ENCODE measurements around the gene PSORS1C1.

The PSORS1C1 gene

DNA sequence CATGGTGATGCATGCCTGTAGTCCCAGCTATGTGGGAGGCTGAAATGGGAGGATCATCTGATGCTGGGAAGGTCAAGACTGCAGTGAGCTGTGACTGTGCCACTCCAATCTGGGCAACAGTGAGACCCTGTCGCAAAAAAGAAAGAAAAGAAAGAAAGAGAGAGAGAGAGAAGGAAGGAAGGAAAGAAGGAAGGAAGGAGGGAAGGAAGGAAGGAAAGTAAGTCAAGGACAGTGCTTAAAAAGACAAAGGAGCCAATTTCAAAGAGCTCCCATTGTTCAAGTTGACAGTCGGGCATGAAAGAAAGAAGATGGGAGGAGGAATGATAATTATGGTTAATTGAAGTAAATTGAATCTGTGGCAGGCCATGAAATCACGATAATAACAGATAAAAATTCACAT is 18.4 kb upstream of the PSORS1C1 start:
- DNase-seq (ENCODE audit: low read depth in 2 of 2), result no peak

DNA sequence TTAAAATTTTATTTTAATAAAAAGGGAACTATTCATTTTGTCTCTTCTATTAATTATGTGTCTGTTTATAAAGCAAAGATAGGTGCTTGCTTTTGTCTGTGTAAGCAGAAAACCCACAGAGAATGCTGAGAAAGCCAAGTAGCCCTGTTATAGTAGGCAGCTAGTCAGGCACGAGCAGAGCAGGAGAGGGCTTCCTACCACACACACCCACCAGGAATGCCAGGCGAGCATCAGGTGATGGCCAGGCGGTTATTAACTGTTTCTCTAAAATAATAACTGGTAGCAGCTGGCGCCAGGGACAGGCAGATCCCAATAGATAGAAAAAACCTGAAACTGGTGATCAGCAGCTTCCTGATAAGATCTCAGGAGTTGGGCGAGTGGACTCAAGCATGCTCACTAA is 17.9 kb upstream of the PSORS1C1 start:
- DNase-seq (ENCODE audit: low read depth in 2 of 2), result no peak

DNA sequence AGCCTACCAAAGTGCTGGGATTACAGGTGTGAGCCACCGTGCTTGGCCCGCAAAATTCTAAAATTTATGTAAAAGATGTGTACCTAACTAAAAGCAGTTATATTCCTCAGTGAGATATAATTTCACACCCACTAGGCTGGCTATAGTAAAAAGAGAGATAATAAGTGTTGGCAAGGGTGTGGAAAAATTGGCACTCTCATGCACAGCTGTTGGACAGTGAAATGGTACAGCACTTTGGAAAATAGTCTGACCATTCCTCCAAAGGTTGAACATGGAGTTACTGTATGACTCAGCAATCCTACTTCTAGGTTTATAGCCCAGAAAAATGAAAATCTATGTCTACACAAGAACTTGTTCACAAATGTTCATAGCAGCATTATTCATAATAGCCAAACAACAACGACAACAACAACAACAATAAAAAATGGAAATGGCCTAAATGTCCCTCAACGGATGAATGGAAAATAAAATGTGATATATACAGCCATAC is 16.1 kb upstream of the PSORS1C1 start:
- no peak for DNase-seq (ENCODE audit: low read depth in 2 of 2)

DNA sequence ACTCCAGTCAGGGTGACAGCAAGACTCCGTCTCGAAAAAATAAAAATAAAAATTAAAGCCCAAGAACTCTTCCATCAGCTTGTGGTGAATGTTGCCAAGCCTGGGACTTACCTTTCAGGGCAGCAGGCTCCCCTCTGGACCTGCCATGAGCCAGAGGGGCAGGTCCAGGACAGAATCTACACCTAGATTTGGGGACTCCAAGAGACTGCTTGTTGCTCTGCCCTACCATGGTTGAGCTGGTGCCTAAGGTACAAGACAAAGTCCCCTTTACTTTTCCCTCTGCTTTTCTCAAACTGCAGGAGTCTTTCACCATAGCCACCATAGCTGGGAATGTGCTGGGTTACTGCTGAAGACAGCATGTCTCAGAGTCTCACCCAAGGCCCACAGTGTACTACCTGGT is 11.5 kb upstream of the PSORS1C1 start:
- DNase-seq (ENCODE audit: low read depth in 2 of 2), result no peak

DNA sequence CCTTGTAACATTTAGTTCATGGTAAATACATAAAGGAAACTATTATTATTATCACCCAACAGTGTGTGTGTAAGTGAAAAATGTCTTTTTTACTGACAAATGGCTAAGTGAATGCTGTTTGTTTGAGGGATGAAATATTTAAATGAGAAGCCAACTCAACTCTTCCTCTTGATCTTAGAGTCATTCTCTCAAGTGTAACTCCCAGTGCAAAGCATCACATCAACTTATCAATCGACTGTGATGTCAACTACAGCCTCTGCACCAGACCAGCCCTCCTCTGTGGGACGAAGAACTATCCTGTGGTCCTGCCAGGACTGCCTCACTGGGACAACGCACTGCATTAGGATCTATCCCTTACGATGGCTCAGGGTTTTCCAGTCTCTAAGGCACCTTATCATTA is 7.5 kb upstream of the PSORS1C1 start:
- no peak for DNase-seq (ENCODE audit: low read depth in 2 of 2)

DNA sequence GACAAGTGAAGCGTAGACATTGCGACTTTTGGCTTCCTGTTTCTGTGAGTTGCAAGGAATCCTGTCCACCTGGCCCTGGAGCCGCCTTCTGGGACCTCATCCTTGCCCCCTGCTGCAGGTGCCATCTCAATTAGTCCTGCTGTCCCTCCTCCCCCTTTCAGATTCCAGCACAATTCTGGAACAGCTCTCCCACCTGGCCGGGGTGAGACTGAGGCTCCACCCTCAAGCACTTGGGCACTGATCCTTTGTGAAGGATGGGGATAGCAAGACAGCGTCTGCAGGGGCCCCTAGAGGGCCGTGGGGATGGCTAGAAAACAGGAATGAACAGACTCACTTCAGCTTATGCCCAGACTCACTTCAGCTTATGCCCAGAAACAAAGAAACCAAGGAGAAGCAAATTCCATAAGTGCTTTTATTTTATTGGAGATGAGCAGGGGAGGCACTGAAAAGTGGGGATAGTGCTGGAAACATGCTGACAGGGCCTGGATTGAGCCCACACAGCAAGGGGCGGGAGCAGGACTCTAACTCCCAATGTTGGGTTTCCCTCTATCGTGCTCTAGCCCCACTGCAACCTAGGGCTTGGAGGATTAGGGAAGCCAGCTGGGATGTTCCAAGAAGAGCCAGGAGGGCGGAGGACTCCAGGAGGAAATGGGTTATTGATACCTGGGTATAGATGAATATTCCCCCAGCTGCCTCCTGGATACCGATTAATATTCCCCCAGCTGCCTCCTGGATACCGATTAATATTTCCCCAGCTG is 3.6 kb upstream of the PSORS1C1 start:
- DNase-seq (ENCODE audit: low read depth in 2 of 2), result no peak

DNA sequence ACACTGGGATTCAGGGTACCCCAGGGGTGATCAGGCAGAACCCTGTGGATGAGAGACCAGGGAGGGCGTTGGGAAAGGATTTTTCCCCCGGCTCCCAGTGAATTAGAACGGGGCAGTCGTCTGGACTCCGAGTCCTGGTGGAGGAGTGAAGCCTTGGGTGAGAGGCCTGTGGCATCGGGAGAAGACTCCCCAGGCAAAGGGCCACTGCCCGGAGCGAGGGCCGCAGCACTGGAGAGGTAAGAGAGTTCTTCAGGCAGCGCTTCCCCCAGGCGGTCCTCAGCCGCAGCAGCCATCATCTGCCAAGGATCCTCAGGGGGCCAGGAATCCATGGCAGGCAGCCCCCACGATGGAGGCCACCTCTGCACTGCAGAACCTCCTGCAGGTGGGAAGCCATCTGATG is 2.9 kb upstream of the PSORS1C1 start:
- DNase-seq (ENCODE audit: low read depth in 2 of 2), result no peak

DNA sequence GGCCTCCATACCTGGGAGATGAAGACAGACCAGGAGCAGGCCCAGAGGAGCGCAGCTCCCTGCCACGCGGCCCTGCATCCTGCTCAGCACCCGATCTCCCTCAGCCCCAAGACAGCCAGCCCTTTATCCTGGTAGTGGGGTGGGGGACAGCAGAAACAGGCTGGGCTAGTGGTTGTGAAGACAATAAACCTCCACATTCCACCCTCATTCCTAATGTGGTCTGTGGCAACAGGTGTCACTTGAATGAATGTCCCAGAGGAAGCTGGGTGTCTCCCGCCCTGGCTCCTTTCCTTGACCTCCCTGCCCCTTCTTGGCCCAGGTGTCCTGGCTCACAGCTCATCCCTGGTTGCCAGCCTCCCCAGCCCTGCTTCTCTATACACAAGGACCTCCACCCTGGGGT is 2.1 kb upstream of the PSORS1C1 start, which contains the start of gene C6orf15:
Gene C6orf15 (minus strand): TSS at position 98 of the 400 bp plus-strand sequence. CDS start 20 bp downstream, at position 78.
- no peak for DNase-seq (ENCODE audit: low read depth in 2 of 2)

DNA sequence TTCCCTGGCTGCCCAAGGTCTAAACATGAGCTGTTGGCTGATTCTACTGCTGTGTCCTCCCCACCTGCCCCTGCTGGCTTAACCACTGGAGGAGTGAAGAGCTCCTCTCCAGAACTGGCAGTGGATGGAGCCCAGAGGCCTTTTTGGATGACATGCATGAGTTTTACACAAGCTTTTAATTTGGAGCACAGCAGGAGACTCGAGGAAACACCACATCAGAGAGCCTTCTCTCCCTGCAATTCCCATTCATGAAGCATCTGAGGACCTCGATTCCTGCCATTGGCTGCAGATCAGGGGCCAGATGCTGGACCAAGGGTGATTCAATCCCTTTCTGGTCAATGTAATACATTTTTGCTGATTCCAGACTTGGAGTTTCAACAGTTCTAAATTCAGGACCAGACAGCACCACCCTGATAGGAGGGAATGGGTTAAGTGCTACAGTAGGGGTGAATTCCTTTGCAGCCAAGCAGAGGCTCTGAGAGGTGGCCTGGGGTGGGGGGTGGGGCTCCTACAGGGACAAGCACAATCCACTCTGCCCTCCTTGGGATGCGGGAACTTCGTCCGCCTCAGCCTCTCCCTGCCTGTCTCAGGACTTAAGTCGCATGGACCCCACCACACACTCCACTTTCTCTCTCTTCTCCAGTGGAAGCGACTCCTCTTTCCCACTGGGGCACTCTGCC is 599 bp upstream of the PSORS1C1 start:
- peak; percentile 80 to 82 for DNase-seq (ENCODE audit: low read depth in 2 of 2)

DNA sequence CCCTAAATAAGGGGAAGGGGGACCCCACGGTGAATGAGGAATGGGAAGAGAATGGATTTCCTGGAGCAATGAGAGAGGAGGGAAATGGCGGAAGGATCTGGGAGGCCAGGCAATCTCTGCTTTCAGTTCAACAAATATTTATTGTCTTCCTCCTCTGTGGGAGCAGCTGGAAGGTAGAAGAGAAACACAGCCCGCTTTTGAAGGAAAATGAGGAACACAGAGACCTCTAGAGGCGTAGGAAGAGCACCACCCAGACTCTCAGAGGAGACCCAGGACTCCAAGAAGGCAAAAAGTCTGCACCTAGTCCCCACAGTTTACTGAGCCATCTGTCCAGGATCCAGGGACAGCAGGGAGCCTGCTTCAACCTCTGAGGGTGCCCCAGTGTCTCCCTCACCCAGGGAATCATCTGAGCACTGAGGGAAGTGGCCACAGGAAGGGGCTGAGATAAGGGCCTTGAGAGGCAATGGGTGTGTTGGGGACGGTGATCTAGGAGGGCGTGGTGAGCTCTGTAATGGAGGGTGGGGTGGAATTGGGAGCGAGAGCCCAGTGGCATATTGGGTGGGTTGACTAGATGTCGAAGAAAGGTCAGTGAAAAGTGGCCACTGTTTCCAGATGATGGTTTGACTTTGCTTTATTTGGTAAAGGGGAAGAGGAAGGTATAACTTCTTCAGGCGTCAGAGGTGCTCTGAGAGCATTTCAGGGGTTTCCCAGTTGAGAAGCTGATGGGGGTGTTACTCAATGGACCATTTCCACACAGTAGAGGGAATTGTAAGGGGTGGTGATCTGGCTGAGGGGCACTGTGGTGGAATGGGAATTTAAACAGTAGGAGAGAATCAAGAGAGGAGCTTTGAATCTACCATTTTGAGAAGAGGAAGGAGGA is 610 bp downstream of the PSORS1C1 start:
- peak in 1 of 2 experiments; percentile 51 for DNase-seq (ENCODE audit: low read depth in 2 of 2)

DNA sequence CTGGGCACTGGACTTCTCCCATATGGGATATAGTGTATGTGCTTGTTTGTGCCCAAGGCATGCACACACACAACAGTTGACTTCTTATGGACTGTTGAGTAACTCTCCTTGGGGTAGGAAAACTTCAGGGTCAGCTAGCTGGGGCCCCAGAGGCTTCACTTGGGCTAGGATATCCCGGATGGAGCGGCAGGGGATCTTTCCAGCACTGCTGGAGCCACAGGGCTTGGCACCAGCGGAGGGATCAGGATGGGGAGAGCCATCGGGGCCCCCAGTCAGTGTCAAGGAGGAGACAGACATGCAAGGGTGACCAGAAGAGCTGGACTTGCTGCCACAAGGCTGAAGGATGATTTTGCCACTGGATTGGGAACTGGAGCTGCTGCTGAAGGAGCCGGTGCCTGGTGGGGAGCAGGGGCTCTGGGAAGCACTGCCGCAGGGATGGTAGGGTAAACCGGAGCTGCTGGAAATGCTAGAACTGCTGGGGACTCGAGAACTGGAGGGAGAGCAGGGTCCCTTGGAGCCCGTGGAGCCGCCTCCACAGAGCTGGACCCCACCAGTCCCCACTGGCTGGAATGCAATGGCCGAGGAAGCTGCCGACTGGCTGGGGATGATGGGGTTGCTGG is 1.5 kb downstream of the PSORS1C1 start:
- DNase-seq (ENCODE audit: low read depth in 2 of 2), result no peak

DNA sequence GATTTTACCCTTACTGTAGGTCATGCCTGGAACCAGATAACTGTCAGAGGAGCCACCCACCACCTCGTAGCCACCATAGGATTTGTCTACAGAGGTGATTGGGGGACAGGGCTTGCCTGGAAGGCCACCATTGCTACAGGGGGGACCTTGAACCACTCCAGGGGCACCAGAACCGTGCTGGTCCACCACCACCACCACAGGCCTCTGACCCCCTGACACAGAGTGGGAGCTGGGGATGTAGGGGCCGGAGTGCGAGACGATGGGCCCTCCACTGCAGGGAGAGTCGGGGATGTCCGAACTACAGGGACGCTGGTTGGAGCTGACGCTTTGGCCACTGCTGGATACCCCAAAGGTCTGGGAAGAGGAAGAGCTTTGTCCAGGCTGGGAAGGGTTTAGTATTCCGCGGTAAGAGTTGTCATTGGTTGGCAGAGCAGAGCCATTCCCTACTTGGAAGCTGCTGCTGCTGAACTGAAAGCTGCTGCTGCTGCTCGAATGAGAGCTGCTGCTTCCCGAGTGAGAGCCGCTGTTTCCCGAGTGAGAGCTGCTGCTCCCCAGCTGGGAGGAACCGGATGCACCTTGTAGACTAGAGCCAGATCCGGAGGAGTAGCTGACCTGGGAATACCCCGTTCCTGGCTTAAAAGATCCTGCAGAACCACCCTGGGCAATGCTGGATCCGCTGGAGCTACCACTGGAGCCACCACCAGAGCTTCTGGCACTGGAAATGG is 2.2 kb downstream of the PSORS1C1 start:
- DNase-seq (ENCODE audit: low read depth in 2 of 2), result no peak

DNA sequence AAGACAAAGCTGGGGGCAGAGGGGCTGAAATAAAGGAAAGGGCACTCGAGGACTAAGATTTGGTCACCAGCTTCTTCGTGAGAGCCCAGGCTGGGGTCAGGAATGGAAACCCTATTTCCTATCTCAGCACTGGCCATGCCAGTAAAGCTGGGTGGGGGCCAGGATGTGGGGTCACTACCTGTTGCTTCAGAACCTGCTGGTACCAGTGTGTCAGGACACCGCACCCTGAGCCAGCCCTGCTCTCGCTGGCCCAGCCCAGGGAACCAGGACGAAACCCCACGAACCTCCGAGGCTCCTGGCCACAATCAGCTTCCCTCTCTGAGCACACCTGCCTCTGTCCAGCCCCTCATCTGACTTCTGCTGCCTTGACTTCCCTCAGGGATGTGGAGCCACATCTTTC is 3.6 kb downstream of the PSORS1C1 start:
- DNase-seq (ENCODE audit: low read depth in 2 of 2), result no peak

DNA sequence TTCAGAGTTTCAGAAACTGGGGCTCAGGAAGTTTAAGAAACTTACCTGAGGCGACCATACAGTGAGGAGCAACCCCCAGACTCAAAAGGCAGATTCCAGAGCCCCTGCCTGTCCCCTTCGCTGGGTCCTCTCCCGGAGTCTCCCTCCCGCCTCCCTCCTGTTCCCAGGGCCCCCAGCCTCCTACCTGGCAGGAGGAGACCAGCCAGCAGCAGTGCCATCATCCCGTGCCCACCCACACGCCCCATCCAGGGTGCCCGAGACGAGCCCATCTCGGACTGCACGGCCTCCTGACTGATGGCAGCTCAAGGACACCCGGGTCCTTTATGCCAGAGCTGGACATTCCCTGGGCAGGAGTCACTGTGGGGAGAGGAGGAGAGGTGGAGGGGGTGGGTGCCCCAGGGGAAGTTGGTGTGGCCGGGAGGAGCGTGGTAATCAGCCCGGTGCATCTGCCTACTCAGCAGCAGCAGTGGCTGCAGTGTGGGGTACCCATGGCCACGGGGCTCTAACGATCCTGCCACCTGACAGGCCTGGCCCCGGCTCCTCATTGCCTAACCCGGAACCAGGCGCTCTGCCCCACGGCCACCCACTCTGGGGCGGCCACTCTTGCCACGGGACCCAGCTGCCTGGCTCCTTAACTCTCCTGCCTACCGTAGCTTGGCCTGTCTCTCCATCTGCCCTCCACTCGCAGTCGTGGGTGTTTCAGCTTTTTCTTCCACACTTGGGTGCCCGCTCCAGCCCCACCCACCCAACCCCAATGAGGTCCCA is 5.7 kb downstream of the PSORS1C1 start, which contains the start of gene CDSN:
Gene CDSN (minus strand): TSS at position 296 of the 765 bp plus-strand sequence. CDS start 27 bp downstream, at position 269.
- DNase-seq (ENCODE audit: low read depth in 2 of 2), result no peak

DNA sequence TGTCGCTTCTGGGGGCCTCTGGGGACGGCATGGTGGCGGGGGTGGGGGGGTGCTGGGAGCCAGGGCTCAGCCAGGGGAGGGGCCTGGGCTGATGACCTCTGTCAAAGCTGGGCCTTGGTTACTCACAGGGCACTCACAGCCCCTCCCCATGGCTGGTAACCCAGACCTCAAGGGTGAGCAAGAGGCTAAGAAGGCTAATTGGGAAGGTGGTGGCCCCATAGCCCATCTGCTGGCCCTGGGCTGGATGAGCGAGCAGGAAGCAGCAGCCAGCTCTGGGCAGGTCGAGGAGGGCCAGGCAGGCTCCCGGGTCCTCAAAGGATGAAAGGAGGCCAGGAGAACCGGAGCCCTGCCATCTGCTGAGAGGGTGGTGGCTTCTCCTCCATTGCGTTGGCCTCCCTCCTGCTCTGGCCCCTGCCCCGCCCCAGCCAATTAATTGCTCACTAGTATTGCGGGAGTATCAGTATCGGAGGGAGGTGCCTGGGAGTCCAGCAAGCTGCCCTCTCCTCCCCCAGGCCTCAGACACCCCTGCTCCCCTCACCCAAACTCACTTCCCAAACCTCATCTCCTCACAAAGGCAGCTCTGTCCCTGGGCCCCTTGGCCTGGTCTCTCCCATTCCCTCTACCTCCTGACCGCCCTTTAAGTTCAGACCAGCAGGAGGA is 6.7 kb downstream of the PSORS1C1 start:
- no peak for DNase-seq (ENCODE audit: low read depth in 2 of 2)

DNA sequence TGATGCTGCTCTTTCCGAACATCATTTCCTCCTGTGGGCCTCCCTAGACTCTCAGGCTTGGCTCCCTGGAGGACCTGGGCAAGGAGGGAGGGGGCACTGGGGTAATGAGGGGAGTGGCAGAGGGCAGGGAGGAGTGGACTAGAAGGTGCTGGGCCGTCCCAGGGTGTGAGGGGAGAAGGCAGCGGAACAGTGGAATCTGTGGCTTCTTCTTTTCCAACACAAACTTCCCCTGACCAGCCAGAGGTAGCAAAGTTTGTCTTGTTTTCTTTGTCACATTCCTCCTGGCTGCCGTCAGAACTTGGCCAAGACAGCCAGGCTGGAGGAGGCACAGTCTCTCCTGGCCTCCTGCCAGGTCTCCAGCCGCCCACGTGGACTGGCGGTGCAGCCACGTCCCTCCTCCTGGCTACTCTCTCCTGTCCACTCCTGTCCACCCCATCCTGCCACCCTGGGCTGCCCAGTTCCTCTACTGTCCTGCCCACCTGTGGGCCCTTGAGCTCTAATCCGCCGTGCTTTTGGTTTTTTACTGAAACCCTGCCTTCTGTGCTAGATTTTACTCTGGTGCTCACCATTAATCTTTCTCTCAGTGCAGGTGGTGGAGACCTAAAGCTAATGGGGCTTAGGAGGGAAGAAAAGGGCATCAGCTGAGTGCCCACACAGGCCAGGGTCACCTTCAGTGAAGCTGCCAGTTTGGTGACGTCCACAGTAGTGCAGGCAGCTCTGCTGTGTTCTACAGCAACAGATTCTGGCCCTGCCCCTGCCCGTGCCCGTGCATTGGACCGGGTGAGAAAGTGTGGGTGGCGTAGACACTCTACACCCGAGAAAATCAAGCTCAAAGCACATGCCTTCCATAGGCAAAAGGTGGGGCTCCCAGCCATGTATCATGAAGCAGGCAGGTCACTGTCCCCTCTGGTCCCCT is 8.4 kb downstream of the PSORS1C1 start:
- no peak for DNase-seq (ENCODE audit: low read depth in 2 of 2)

DNA sequence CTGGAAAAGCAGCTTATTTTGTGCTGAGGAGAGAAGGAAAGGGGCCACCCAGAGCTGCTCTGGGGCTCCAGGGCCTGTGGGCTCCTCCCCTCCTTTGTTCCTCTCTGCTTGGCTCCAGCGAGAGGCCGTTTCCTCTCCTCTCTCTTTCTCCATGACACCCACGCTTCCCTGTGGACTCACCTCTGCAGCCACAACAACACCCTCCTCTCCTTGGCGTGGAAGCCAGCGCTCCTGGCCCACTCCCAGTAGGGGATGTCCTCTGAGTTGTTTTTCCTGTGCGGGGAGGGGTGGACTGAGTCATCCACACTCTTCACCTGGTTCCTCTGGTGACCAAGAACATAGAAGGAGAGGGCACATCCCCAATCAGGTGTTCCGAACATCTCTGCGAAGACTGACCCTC is 10.6 kb downstream of the PSORS1C1 start:
- no peak for DNase-seq (ENCODE audit: low read depth in 2 of 2)

DNA sequence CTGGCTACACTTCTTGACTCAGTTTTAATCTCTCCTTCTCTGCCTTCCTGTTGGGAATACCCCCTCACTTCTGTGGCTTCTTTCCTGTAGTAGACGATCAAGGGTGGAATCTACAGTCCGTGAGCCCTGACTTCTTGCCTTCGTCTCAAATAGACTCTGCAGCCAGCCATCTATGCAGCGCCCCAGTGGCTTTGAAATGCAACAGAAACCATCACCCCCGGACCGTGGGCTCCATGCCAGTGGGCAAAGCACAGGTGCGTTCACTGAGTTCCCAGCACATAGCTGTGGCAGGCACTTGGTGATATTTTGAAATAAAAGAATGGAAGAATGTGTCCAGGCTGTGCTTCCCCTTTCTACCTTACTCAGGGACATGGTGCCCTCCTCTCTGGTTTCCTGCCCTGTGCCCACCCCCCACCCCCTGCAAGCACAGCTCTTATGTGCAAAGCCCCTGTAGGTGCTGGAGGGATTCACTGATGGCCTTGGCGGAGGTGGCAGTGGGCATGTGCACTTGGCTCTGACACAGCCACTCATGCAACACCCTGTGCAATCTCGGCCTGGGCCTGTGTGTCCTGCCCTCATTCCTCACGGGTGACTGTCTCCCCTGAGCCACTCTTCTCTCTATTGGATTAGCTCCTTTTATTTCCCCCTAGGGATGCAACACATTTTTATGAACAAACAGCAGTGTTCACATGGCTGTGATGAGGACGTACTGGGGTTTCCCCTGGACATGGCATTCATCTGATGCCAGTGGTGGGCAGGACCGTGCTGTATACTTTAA is 11.2 kb downstream of the PSORS1C1 start:
- peak in 1 of 2 experiments; percentile 20 for DNase-seq (ENCODE audit: low read depth in 2 of 2)

All from fibroblast of skin of left quadriceps (primary cell).